NCI-H2029 (cell line): Measurements from ENCODE around the gene C10orf71.

Source experiments
- DNase-seq: peaks from one replicate; lab custom pipeline; 2025; lab: John Stamatoyannopoulos, UW

The C10orf71 gene

GRCh38 chr10:49314806-49315205, 15.8 kb downstream of the C10orf71 start:
- no peak for DNase-seq

- no peak for DNase-seq
Observed at GRCh38 chr10:49318028-49318427, 19.1 kb downstream of the C10orf71 start.

DNA sequence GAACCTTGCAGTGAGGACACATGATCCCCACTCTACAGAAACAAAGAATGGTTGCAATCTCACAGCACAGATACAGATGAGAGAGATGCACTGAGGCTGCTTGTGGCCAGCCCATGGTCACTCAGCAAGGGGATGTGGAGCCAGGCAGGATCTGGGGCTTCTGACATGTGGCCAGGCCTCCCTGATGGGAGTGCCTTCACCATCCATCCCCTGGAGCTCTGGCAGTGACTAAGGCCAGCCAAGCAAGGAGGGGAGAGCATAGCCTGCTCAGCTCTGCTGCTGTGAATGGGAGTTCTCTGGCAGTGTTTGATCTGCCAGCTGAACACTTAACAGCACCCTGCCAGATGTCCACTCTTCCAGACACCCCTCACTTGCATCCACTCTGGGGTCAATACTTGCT, 19.8 kb downstream of the C10orf71 start:
- no peak for DNase-seq

GRCh38 chr10:49319206-49319605, 20.2 kb downstream of the C10orf71 start:
- no peak for DNase-seq

DNA sequence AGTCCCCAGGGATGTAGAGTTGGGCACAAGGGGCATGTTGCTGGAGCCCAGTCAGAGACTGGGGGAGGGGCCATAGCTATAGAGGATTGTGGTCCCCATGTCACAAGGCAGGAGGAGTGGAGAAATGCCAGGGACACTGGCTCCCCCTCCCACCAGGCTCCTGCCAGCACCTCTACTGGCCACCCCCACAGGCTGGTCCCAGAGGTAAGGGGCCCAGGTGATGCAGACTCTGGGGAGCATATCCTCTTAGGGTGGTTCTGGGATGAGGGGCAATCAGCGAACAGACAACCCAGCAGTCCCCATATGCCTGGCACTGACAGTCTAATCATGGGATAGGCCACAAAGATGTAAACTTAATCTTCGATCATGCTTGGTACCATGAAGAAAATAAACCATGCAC, 21.2 kb downstream of the C10orf71 start:
- no peak for DNase-seq

DNA sequence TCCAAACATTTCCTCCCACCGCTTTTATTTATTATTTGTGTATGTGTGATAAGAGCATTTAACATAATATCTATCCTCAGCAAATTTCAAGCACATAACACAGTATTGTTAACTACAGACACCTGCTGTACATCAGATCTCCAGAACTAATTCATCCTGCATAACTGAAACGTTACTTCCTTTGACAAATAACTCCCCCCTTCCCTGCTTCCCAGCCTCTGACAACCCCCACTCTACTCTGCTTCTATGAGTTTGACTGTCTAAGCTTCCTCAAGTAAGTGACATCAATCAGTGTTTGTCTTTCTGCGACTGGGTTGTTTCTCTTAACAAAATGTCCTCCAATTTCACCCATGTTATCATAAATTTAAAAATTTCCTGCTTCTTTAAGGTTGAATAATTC, 22.1 kb downstream of the C10orf71 start:
- no peak for DNase-seq

DNA sequence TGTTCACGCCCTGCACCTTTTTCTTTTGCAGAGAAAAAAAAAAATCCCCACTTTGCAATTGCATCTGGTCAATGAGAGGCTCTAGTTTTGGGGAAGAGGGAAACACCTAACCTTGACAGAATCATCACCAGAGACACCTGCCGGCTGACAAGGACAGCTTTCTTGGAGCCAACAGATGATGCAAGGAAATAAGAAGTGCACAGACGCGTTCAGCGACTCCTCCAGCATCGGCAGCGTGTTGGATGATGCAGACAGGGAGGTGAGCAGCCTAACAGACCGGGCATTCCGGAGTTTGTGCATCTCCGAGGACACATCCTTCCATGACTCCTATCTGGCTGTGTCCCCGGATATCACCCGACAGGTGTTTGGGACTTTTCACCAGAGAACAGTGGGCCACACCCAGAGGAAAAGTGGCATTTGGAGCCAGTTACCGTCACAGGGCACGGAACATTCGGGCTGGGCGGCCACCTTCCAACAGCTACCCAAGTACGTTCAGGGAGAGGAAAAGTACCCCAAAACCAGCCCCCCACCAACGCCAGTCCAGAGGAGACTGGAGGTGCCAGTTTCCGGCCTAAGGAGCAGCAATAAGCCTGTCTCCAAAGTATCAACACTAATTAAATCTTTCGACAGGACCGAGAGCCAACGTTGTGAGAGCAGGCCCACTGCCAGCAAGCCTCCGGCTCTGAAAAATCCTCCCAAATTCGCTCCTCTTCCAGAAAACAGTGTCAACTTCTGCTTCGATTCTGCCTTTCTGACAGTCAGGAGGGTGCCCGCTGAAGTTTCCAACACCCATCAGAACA, 23.6 kb downstream of the C10orf71 start:
- no peak for DNase-seq

- DNase-seq, result no peak
Observed at GRCh38 chr10:49323171-49323895, 24.4 kb downstream of the C10orf71 start.

GRCh38 chr10:49323896-49324270, 24.9 kb downstream of the C10orf71 start:
- DNase-seq, result no peak

DNA sequence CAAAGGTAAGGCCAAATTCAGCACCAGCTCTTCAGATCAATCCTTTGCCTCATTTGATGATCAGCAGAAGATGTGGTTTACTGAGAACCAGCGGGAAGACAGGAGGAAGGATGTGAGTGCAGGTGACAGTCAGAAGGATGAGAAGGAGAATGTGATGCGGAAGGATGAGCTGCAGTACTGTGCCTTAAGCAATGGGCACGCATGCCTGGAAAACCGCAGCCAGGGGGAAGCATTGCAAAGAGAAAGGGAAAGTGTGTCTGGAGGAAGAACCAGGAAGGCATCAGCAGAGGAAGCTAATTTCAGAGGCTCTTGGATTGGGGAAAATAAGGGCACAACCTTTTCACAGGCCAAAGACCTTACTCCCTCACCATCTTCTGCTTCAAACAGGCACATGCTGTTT, 25.7 kb downstream of the C10orf71 start:
- no peak for DNase-seq

DNA sequence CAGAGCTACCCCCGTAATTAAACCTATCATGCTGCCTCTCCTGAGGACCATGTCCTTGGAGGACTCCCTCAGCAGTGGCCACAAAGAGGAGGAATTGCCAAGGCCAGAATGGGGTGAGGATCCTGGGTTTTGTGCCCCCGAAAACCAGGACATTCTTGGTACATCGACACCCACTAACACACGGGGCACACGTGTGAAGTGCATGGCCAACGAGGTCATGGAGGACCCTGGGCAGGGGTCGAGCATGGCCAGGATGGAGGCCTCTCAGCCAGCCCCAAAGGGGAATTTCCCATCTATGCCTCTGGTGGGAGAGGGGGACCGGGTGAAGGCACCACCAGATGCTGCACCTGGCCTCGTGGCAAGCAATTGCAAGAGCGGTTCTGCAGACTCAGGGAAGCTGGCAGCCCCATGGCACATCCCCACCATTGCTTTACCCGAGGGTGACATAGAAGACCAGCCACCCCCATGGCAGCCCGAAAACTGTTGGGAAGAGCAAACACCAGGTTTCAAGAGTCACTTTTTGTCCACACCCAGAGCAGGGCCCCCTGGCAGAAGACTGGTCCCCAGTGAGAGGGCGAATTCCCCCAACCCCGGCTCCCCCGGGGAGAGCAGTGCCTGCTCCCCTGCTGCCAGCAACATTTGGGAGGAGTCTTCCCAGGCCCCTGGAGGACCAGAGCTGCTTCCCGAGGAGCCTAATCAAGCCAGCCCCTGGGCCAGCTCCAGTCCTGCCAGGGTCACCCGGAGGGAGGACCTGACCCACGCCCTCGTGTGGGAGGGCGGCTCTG, 26.4 kb downstream of the C10orf71 start:
- no peak for DNase-seq

- no peak for DNase-seq
Observed at GRCh38 chr10:49325916-49326783, 27.2 kb downstream of the C10orf71 start.

DNA sequence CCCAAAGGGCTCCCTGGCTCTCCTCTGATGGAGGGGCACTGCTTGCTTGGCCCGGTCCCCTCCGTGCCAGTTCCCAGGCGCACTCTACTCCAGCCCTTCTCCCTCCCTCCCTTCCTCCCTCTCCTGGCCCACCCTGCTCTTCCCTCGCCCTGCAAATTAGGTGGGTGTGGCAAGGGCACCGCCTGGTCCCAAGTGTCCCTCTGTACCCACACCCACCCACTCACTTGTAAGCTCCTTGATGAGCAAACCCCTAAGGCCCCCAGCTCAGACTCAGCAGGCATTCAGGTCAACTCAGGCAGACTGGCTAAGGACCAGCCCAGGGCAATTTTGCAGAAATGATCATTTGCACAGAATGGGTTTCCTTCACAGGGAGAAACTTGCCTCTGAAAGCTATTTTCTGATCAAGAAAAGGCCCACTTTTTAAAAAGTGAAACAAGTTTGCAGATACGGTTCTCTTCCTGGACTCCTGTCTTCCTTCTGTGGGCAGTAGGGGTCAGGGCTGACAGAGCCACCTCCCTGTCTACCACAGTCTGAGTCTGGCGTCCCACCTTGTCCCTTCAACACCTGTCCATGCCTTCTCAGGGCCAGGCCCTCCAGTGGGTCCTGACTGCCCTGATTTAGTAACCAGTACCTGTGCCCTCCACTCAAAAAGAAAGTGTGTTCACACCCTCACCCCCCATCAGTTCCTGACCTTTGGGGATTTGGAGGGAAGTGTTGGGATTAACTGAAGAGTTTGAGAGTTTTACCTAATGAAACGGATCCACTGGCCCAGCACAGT, 28.3 kb downstream of the C10orf71 start:
- DNase-seq, result no peak

DNA sequence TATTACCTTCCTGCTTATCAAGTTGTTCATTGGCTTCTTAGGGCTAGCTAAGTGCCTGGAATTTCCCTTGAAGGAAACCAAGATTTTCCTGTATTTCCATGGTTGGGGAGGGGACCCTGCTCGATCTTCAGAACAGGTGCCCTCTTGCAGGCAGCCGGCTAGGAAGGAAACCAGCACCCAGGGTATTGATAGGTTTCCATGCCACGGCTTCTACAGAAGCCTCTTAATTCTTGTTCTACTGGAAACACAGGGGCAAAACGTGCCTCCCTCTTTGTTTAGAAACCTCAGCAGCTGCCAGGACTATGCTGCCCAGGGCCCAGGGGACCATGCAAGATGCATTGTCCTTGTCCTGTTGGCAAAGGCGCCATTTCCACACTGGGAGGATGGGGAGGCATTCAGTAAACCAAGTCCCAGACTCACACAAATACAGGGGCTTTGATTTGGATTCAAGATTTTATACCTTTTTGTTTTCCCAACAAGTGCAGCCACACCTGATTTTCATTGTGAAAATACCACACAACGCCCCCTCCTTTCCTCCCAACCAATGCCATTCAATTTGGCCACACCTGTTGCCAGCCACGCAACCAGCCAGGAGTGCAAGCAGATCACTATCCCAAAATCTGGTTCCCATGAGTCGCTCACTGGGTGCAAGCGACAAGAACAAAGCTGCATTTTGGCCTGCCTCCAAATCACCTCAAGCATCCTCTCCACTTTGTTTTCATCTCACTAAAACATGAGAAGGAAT, 29.6 kb downstream of the C10orf71 start:
- DNase-seq, result no peak

DNA sequence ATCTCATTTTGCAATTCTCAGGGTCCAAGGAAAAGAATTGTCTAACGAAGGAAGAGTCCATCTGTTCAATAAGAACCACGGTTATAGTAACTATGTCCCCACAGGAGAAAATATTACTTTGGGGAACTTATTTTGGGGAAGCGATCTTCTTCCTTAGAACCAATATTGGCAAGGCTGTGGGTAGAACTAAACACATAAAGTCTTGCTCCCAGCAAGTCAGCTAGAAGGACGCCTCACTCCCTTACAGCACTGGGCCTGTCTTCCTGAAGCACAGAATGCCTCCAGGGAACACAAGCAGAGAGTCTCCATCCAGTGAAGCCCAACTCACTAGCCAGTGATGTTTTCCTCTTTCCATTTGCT, 30.2 kb downstream of the C10orf71 start:
- no peak for DNase-seq

- no peak for DNase-seq
Observed at GRCh38 chr10:49330127-49330665, 31.2 kb downstream of the C10orf71 start.

DNA sequence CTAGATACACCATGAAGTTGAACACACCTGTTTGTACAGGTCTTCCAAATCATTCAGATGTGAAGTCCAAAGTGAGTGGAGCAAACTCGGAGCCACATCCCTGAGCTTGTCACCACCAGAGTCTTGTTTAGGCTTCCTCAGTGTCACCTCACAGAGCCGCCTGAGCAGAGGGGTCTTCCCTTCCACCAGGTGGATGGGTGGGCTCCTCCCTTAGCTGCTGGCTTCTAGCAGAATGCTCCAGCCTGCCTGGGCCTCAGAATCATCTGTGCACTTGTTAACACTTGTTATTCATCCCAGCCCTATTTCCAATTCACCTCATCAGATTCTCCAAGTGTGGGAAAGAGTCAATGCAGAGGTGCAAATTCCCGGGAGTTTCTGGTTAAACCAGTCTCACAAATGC, 32.5 kb downstream of the C10orf71 start:
- no peak for DNase-seq

DNA sequence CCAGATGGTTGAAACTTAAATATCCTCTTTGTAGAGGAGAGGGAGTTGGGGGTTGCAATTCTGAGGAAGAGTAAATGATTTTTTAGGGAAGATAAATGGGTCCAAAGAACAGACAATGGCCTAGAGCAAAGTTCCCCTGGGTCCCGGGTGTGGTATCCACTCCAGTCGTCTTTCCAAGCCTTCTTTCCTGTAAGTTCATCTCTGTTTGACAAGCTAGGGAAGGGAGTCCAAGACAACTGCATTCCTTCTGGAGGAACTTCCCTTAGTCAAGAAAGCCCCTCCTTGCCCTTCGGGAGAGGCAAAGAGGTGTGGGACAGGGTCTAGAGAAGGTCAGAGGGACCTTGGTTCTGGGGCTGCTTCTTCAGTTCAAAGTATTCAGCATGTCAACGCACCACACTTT, 33.4 kb downstream of the C10orf71 start:
- DNase-seq, result no peak

GRCh38 chr10:49332768-49333167, 33.8 kb downstream of the C10orf71 start:
- no peak for DNase-seq

DNA sequence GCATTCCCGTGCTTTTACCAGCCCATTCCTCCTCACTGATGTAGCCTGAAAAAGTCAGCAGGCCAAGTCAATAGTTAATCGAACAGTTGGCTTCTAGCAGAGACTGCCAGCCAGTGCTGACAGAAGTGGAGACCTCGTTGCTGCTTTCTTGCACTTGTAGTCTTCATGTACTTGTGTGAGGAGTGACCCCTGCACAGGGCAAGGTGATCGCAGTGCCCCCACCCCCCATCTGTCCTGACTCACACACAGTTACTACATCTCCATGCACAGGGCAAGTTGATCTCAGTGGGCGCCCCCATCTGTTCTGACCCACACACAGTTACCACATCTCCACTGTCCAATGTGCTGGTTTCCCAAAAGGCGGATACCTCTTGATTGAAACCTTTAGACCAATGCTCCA, 34.2 kb downstream of the C10orf71 start:
- no peak for DNase-seq
